Uterus (tissue), 4 donors: ENCODE results near the gene DNAH17. TPM values are rescaled to one million over a fixed set of nuclear protein-coding genes. Genes with fewer than 3 reads are reported as not detected.

Experiments used
- DNase-seq, 2 donors: peaks; one replicate each; pipeline ENCODE4 v3.0.0-alpha.2; 2019 to 2020
- H3K27ac ChIP-seq, 2 donors: fragments of 200-600 bp; sonication (generic); 1 replicate in 1 of 2; 2 replicates in 1 of 2; pipeline ENCODE4 v1.5.1; 2016 to 2018
- H3K27me3 ChIP-seq, 2 donors: fragments of 200-600 bp; sonication (generic); one replicate each; pipeline ENCODE4 v1.5.1; 2018 to 2019; ENCODE audit warnings: control low read depth in 1 of 2
- H3K36me3 ChIP-seq, 2 donors: fragments of 200-600 bp; sonication (generic); one replicate each; pipeline ENCODE4 v1.5.1; 2019; ENCODE audit warnings: control low read depth in 1 of 2
- H3K4me1 ChIP-seq, 2 donors: fragments of 200-600 bp; sonication (generic); one replicate each; pipeline ENCODE4 v1.5.1; 2018 to 2019; ENCODE audit warnings: control low read depth in 1 of 2
- H3K4me3 ChIP-seq, 2 donors: fragments of 200-600 bp; sonication (generic); 1 replicate in 1 of 2; 2 replicates in 1 of 2; pipeline ENCODE4 v1.5.1; 2018 to 2019; ENCODE audit warnings: mild to moderate bottlenecking in 1 of 2
- H3K9me3 ChIP-seq, 2 donors: fragments of 200-600 bp; sonication (generic); one replicate each; pipeline ENCODE4 v1.5.1; 2019; ENCODE audit warnings: control low read depth in 1 of 2
- CTCF ChIP-seq, 4 experiments: fragments of 200-600 bp in 2 of 4; fragments of 450-650 bp in 2 of 4; sonication (generic) in 2 of 4; IDR thresholded peaks; one replicate each; pipeline ENCODE4 v1.5.1; 2016 to 2019; ENCODE audit warnings: antibody characterized with exemption in 4 of 4, mild to moderate bottlenecking in 2 of 4, moderate library complexity in 1 of 4
- POLR2A ChIP-seq, 2 donors: fragments of 450-650 bp; IDR thresholded peaks; one replicate each; pipeline ENCODE4 v1.6.1; 2016; ENCODE audit warnings: antibody characterized with exemption in 2 of 2, mild to moderate bottlenecking in 1 of 2, moderate library complexity in 1 of 2
- intact Hi-C: fragments of 100-400 bp; cut with DNase I; formaldehyde crosslinking; loops from one replicate; pipeline ENCODE4 v1.15.1; 2023; ENCODE audit warnings: low total_unique reads
- total RNA-seq, 4 donors: library from RNA; depleted of rRNA in 3 of 4; stranded (reverse); fragments of >200 nt in 3 of 4; gene quantifications; one replicate each; pipeline versions ENCODE4 v1.1.0 to v1.2.4, GENCODE V29; 2014 to 2023
- donor health status: DM: yes; HTN: yes; CAD: no.

Gene DNAH17
- total RNA-seq, 4 donors from 2014 or later = 0.03 to 1.1 TPM; not detected in 2

- no peak for DNase-seq
- TF ChIP-seq POLR2A (IDR thresholded peaks at IDR 0.05) (no peak), CTCF (IDR thresholded peaks at IDR 0.05) (no peak)
- no peaks in the 10 kb centered on the region for H3K9me3 ChIP-seq
- H3K36me3 ChIP-seq = no peaks in the 10 kb centered on the region
- no peaks in the 10 kb centered on the region for H3K27me3 ChIP-seq
- H3K27ac ChIP-seq = no peak overlapping the region
- H3K4me1 ChIP-seq = no peaks in the 10 kb centered on the region
- intact Hi-C loops = no loop called here
- no peak overlapping the region for H3K4me3 ChIP-seq
These were observed 20.8 kb upstream of the DNAH17 start for GRCh38 chr17:78598013-78598471.

GRCh38 chr17:78596871-78597764, 19.9 kb upstream of the DNAH17 start:
- H3K9me3 ChIP-seq = no peaks in the 10 kb centered on the region
- no peak overlapping the region for H3K4me3 ChIP-seq
- intact Hi-C loops = no loop called here
- H3K4me1 ChIP-seq = no peaks in the 10 kb centered on the region
- H3K27ac ChIP-seq = no peak overlapping the region
- TF ChIP-seq POLR2A (IDR thresholded peaks at IDR 0.05) = no peak
- H3K36me3 ChIP-seq = no peaks in the 10 kb centered on the region
- no peak for DNase-seq
- no peaks in the 10 kb centered on the region for H3K27me3 ChIP-seq

DNA sequence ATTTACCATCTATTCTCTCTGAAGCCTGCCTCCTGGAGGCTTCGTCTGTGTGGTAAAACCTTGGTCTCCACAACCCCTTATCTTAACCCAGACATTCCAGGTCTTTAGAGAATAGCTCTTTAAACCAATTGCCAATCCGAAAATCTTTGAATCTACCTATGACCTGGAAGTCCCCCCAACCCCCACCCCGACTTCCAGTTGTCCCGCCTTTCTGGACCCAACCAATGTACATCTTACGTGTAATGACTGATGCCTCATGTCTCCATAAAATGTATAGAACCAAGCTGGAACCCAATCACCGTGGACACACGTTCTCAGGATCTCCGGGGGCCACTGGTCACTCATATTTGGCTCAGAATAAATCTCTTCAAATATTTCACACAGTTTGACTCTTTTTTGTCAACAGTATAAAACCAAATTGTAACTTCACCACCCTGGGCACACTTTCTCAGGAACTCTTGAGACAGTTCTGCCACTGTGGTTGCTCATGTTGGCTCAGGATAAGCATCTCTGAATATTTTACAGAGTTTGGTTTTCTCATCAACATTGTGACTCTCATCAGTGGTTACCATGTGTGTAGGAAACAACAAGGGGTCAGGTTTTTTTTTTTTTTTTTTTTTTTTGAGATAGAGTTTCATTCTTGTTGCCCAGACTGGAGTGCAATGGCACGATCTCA, 18.1 kb upstream of the DNAH17 start:
- H3K9me3 ChIP-seq = no peaks in the 10 kb centered on the region
- no peak for DNase-seq
- no peak overlapping the region for H3K4me3 ChIP-seq
- no peak for TF ChIP-seq CTCF (IDR thresholded peaks at IDR 0.05)
- TF ChIP-seq POLR2A (IDR thresholded peaks at IDR 0.05) = no peak
- intact Hi-C loops = no loop called here
- no peak overlapping the region for H3K27ac ChIP-seq
- H3K36me3 ChIP-seq = no peaks in the 10 kb centered on the region
- H3K4me1 ChIP-seq = no peaks in the 10 kb centered on the region
- no peaks in the 10 kb centered on the region for H3K27me3 ChIP-seq

DNA sequence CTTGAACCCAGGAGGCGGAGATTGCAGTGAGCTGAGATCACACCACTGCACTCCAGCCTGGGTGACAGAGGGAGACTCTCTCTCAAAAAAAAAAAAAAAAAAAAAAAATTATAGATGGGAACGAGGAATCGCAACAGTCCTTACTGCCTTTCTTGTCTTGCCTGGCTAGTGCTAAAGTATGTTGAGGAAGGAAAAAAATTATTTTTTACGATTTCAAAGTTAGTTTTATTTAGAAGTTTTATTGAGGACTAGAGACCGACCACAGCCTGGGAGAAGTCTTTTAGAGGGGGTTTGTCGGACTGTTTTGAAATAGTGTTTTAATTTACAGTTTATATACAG, 15.8 kb upstream of the DNAH17 start:
- H3K4me3 ChIP-seq = no peak overlapping the region
- peak overlapping the region in 1 of 2 donors; percentile 50 for H3K27ac ChIP-seq
- no peaks in the 10 kb centered on the region for H3K9me3 ChIP-seq
- H3K36me3 ChIP-seq = no peaks in the 10 kb centered on the region
- no peaks in the 10 kb centered on the region for H3K27me3 ChIP-seq
- no peak for DNase-seq
- no peak for TF ChIP-seq CTCF (IDR thresholded peaks at IDR 0.05)
- no peak for TF ChIP-seq POLR2A (IDR thresholded peaks at IDR 0.05)
- intact Hi-C loops = no loop called here
- H3K4me1 ChIP-seq = no peaks in the 10 kb centered on the region

- Histone ChIP-seq H3K4me3 (no peak overlapping the region), H3K9me3 (no peaks in the 10 kb centered on the region), H3K27me3 (no peaks in the 10 kb centered on the region), H3K27ac (no peak overlapping the region), H3K36me3 (no peaks in the 10 kb centered on the region), H3K4me1 (no peaks in the 10 kb centered on the region)
- TF ChIP-seq POLR2A (IDR thresholded peaks at IDR 0.05) (no peak), CTCF (IDR thresholded peaks at IDR 0.05) (no peak)
- intact Hi-C loops = no loop called here
- DNase-seq = no peak
These were observed 14.1 kb upstream of the DNAH17 start for GRCh38 chr17:78591263-78591671.
